ENCODE results near the gene CNIH1.
"Not testable (repeated sequence)": the region's sequence is repeated elsewhere in the genome, so short reads cannot be mapped to it uniquely, and the experiment has no call there.

CNIH1 gene

GRCh38 chr14:54420478-54421142, 20.6 kb downstream of the CNIH1 start:
- no peaks in the 10 kb centered on the region for H3K27me3 ChIP-seq (replicated peaks)
- DNase-seq = peak; percentile 54
- peaks cover 7% of the 10 kb centered on the region for H3K36me3 ChIP-seq (replicated peaks)
- H3K4me3 ChIP-seq (ENCODE audit: low read depth, low read length) = no peak overlapping the region
- peak; percentile 76 for TF ChIP-seq CTCF (IDR thresholded peaks at IDR 0.05; ENCODE audit: low read depth, low read length, missing control alignments)
- in situ Hi-C loops (cut with HindIII; ENCODE audit: low pct_ligation_motif_present, low sequenced_read_pairs) = no loop called here
- H3K27ac ChIP-seq = no peak overlapping the region

GRCh38 chr14:54411371-54411770, 29.8 kb downstream of the CNIH1 start:
- in situ Hi-C loops (cut with HindIII; ENCODE audit: low pct_ligation_motif_present, low sequenced_read_pairs) = no loop called here
- Histone ChIP-seq H3K27ac (no peak overlapping the region), H3K36me3 (replicated peaks) (no peaks in the 10 kb centered on the region), H3K4me3 (ENCODE audit: low read depth, low read length) (no peak overlapping the region), H3K27me3 (replicated peaks) (no peaks in the 10 kb centered on the region)
- TF ChIP-seq CTCF (IDR thresholded peaks at IDR 0.05; ENCODE audit: low read depth, low read length, missing control alignments) = no peak
- DNase-seq = no peak

GRCh38 chr14:54410215-54410614, 31.0 kb downstream of the CNIH1 start:
- no peaks in the 10 kb centered on the region for H3K36me3 ChIP-seq (replicated peaks)
- TF ChIP-seq CTCF (IDR thresholded peaks at IDR 0.05; ENCODE audit: low read depth, low read length, missing control alignments) = no peak
- no peak for DNase-seq
- H3K4me3 ChIP-seq (ENCODE audit: low read depth, low read length) = no peak overlapping the region
- no peaks in the 10 kb centered on the region for H3K27me3 ChIP-seq (replicated peaks)
- no peak overlapping the region for H3K27ac ChIP-seq
- in situ Hi-C loops (cut with HindIII; ENCODE audit: low pct_ligation_motif_present, low sequenced_read_pairs) = no loop called here

GRCh38 chr14:54403401-54404005, 37.7 kb downstream of the CNIH1 start:
- H3K4me3 ChIP-seq (ENCODE audit: low read depth, low read length); H3K36me3 ChIP-seq (replicated peaks); DNase-seq; H3K27me3 ChIP-seq (replicated peaks); in situ Hi-C loops (cut with HindIII; ENCODE audit: low pct_ligation_motif_present, low sequenced_read_pairs); H3K27ac ChIP-seq: not testable (repeated sequence)

- H3K27ac ChIP-seq = no peak overlapping the region
- no peaks in the 10 kb centered on the region for H3K36me3 ChIP-seq (replicated peaks)
- in situ Hi-C loops (cut with HindIII; ENCODE audit: low pct_ligation_motif_present, low sequenced_read_pairs) = no loop called here
- no peak overlapping the region for H3K4me3 ChIP-seq (ENCODE audit: low read depth, low read length)
- DNase-seq = no peak
- H3K27me3 ChIP-seq (replicated peaks) = no peaks in the 10 kb centered on the region
- no peak for TF ChIP-seq CTCF (IDR thresholded peaks at IDR 0.05; ENCODE audit: low read depth, low read length, missing control alignments)
Observed at GRCh38 chr14:54399560-54399959, 41.6 kb downstream of the CNIH1 start.

- DNase-seq = peak; percentile 99
- Histone ChIP-seq H3K36me3 (replicated peaks) (no peaks in the 10 kb centered on the region), H3K27ac (peak within 1 kb of the TSS; percentile 8), H3K27me3 (replicated peaks) (no peaks in the 10 kb centered on the region), H3K4me3 (ENCODE audit: low read depth, low read length) (peak within 1 kb of the TSS; percentile 88)
- TF ChIP-seq CTCF (IDR thresholded peaks at IDR 0.05; ENCODE audit: low read depth, low read length, missing control alignments) = peak; percentile 45
- in situ Hi-C loops (cut with HindIII; ENCODE audit: low pct_ligation_motif_present, low sequenced_read_pairs) = no loop called here
Observed at GRCh38 chr14:54396493-54397335, 44.5 kb downstream of the CNIH1 start, which contains the start of gene CDKN3. Gene CDKN3, plus strand, starts transcription at chr14:54397007. Its CDS starts 62 bp downstream, at chr14:54397069.
